Liver (tissue), 9 donors: ENCODE measurements around the gene YAF2. TPM values are rescaled to one million over a fixed set of nuclear protein-coding genes. Genes with fewer than 3 reads are reported as not detected.
A peak's percentile ranks its signal among the peaks of the same experiment; 100 is the strongest.

Source experiments
- DNase-seq: peaks from one replicate; pipeline ENCODE4 v3.0.0-alpha.2; 2017; ENCODE audit warnings: low spot score
- H3K27ac ChIP-seq, 2 donors: one replicate each; pipeline ENCODE4 v1.7.0; 2013; ENCODE audit warnings: inconsistent platforms in 2 of 2, low read length in 2 of 2, control low read depth in 1 of 2, low read depth in 1 of 2, mild to moderate bottlenecking in 1 of 2
- H3K27me3 ChIP-seq, 4 donors: one replicate each; pipeline versions ENCODE4 v1.6.1 to v1.7.0; 2013; ENCODE audit warnings: low read length in 3 of 4, inconsistent platforms in 1 of 4, mild to moderate bottlenecking in 1 of 4, moderate library complexity in 1 of 4; ENCODE audit not compliant: control insufficient read depth in 4 of 4, insufficient read depth in 4 of 4
- H3K36me3 ChIP-seq, 4 donors: one replicate each; pipeline versions ENCODE4 v1.6.1 to v1.7.0; 2013; ENCODE audit warnings: low read length in 3 of 4, mild to moderate bottlenecking in 3 of 4, low read depth in 1 of 4, moderate library complexity in 1 of 4; ENCODE audit not compliant: control insufficient read depth in 4 of 4, insufficient read depth in 3 of 4
- H3K4me1 ChIP-seq, 4 donors: one replicate each; pipeline versions ENCODE4 v1.6.1 to v1.7.0; 2013; ENCODE audit warnings: low read length in 3 of 4, mild to moderate bottlenecking in 3 of 4, moderate library complexity in 1 of 4; ENCODE audit not compliant: control insufficient read depth in 4 of 4, insufficient read depth in 4 of 4
- H3K4me3 ChIP-seq, 3 donors: one replicate each; pipeline versions ENCODE4 v1.6.1 to v1.7.0; 2013; ENCODE audit warnings: low read length in 3 of 3, control low read depth in 1 of 3, low read depth in 1 of 3, mild to moderate bottlenecking in 1 of 3
- H3K9ac ChIP-seq, 2 donors: one replicate each; pipeline ENCODE4 v1.7.0; 2013; ENCODE audit warnings: low read length in 2 of 2, mild to moderate bottlenecking in 2 of 2, moderate library complexity in 2 of 2, control low read depth in 1 of 2, low read depth in 1 of 2
- H3K9me3 ChIP-seq, 4 donors: one replicate each; pipeline versions ENCODE4 v1.6.1 to v1.7.0; 2013; ENCODE audit warnings: low read length in 3 of 4; ENCODE audit not compliant: control insufficient read depth in 4 of 4
- EGR1 ChIP-seq, 2 donors: IDR thresholded peaks; 2 replicates each; pipeline ENCODE4 v1.6.1; 2016 to 2018; ENCODE audit warnings: antibody characterized with exemption in 2 of 2, low read depth in 2 of 2
- FOXA1 ChIP-seq: IDR thresholded peaks from 2 replicates; pipeline ENCODE4 v1.6.1; 2016; ENCODE audit warnings: antibody characterized with exemption
- FOXA2 ChIP-seq: IDR thresholded peaks from 2 replicates; pipeline ENCODE4 v1.6.1; 2016; ENCODE audit warnings: antibody characterized with exemption
- GABPA ChIP-seq, 2 donors: IDR thresholded peaks in 1 of 2; conservative IDR thresholded peaks in 1 of 2; 2 replicates each; pipeline ENCODE4 v1.6.1; 2016; ENCODE audit warnings: antibody characterized with exemption in 2 of 2, mild to moderate bottlenecking in 1 of 2, moderate library complexity in 1 of 2
- HNF4A ChIP-seq, 2 donors: conservative IDR thresholded peaks; 2 replicates each; pipeline ENCODE4 v1.6.1; 2016; ENCODE audit warnings: antibody characterized with exemption in 2 of 2, mild to moderate bottlenecking in 2 of 2
- HNF4G ChIP-seq: IDR thresholded peaks from 2 replicates; pipeline ENCODE4 v1.6.1; 2016; ENCODE audit warnings: antibody characterized with exemption
- JUND ChIP-seq, 2 donors: IDR thresholded peaks; 2 replicates each; pipeline ENCODE4 v1.6.1; 2016; ENCODE audit warnings: antibody characterized with exemption in 2 of 2
- NR2F2 ChIP-seq: IDR thresholded peaks from 2 replicates; pipeline ENCODE4 v1.6.1; 2016; ENCODE audit warnings: antibody characterized with exemption
- RAD21 ChIP-seq, 2 donors: IDR thresholded peaks; 2 replicates each; pipeline ENCODE4 v1.6.1; 2016; ENCODE audit warnings: antibody characterized with exemption in 2 of 2, mild to moderate bottlenecking in 2 of 2
- RXRA ChIP-seq, 2 donors: IDR thresholded peaks; 2 replicates each; pipeline ENCODE4 v1.6.1; 2017 to 2018; ENCODE audit warnings: antibody characterized with exemption in 2 of 2, mild to moderate bottlenecking in 1 of 2
- SP1 ChIP-seq: IDR thresholded peaks from 2 replicates; pipeline ENCODE4 v1.6.1; 2018; ENCODE audit warnings: antibody characterized with exemption, mild to moderate bottlenecking
- TAF1 ChIP-seq: conservative IDR thresholded peaks from 2 replicates; pipeline ENCODE4 v1.6.1; 2016; ENCODE audit warnings: antibody characterized with exemption, mild to moderate bottlenecking
- YY1 ChIP-seq: IDR thresholded peaks from 2 replicates; pipeline ENCODE4 v1.6.1; 2016; ENCODE audit warnings: antibody characterized with exemption, mild to moderate bottlenecking
- WGBS: extraction: QIAGEN DNeasy Blood & Tissue Kit; methylation state at CpG from one replicate; pipeline ENCODE4 v1.1.7; 2013; 5-methylcytosine and 5-hydroxymethylcytosine counted together
- polyA plus RNA-seq, 2 donors: library from polyadenylated mRNA; stranded (reverse) in 1 of 2; unstranded in 1 of 2; fragments of 200-250 nt in 1 of 2; fragments of >200 nt in 1 of 2; fragmentation: Nextera tagmentation in 1 of 2; extraction: Ambion mirVana in 1 of 2; gene quantifications; one replicate each; pipeline versions ENCODE4 v1.2.1 to v1.2.3, GENCODE V29; 2013 to 2015
- total RNA-seq, 2 donors: library from RNA; depleted of rRNA; stranded (reverse); fragments of >200 nt; gene quantifications; one replicate each; pipeline ENCODE4 v1.2.3, GENCODE V29; 2014
- TF ChIP-seq, protein P1 (sequence below): IDR thresholded peaks from 2 replicates; pipeline ENCODE4 v1.6.1; 2016; ENCODE audit warnings: antibody characterized with exemption
- TF ChIP-seq, protein P2 (sequence below): fragments of 150-350 bp; IDR thresholded peaks from 2 replicates; pipeline ENCODE4 v1.5.1; 2017; ENCODE audit warnings: improper control_type of control experiment, low read depth, low read length; ENCODE audit not compliant: missing input control
- TF ChIP-seq, protein P3 (sequence below): IDR thresholded peaks from 2 replicates; pipeline ENCODE4 v1.6.1; 2016; ENCODE audit warnings: antibody characterized with exemption, mild to moderate bottlenecking
- TF ChIP-seq, protein P4 (sequence below): IDR thresholded peaks from 2 replicates; pipeline ENCODE4 v1.6.1; 2016; ENCODE audit warnings: antibody characterized with exemption
- TF ChIP-seq, protein P5 (sequence below): IDR thresholded peaks from 2 replicates; pipeline ENCODE4 v1.6.1; 2016; ENCODE audit warnings: antibody characterized with exemption
- donor health status: healthy.
- donor health status: healthy.
- donor health status: healthy.
- donor health status: healthy.
- donor health status: healthy.

The YAF2 gene
- total and polyA plus RNA-seq, 4 donors: 7.3 to 22.9 (median 16.2) TPM

DNA sequence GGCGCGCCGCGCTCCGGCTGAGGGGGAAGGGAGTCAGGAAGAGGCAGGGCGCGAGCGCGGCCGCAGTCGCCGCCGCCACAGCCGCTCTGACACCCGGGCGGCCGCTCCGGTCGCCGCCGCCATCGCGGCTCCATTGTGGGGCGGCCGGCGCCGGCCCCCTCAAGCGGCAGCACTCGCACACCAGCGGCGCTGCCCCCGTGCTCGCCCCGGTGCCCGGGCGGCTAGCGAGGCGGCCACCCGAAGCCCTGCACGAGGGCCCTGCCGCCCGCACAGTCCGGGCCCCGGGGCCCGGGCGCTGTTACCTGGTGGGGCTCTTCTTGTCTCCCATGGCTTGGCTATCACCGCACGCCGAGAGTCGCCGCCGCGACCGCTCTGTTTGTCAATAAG lies 202 bp downstream of the YAF2 start:
- Histone ChIP-seq H3K9ac (no peak overlapping the region), H3K27ac (peak overlapping the region; percentile 52 to 80), H3K27me3 (no peaks in the 10 kb centered on the region), H3K4me1 (peaks cover 10 to 32% (median 24%) of the 10 kb centered on the region in 4 donors), H3K4me3 (peak overlapping the region; percentile 59 to 90 (median 72)), H3K9me3 (no peaks in the 10 kb centered on the region), H3K36me3 (peaks cover 0 to 4% (median 0%) of the 10 kb centered on the region in 4 donors)
- DNase-seq: no peak
- WGBS: 1% methylated on average over 53 of the region's 54 CpGs
- TF ChIP-seq HNF4G (no peak), NR2F2 (no peak), GABPA (IDR thresholded peaks at IDR 0.05 in 1 of 2, conservative IDR thresholded peaks at IDR 0.05 in 1 of 2) (no peak), EGR1 (IDR thresholded peaks at IDR 0.05; ENCODE audit: low read depth in 2 of 2) (no peak), RAD21 (IDR thresholded peaks at IDR 0.05) (no peak), SP1 (no peak), FOXA2 (no peak)
- TF ChIP-seq, protein P1, sequence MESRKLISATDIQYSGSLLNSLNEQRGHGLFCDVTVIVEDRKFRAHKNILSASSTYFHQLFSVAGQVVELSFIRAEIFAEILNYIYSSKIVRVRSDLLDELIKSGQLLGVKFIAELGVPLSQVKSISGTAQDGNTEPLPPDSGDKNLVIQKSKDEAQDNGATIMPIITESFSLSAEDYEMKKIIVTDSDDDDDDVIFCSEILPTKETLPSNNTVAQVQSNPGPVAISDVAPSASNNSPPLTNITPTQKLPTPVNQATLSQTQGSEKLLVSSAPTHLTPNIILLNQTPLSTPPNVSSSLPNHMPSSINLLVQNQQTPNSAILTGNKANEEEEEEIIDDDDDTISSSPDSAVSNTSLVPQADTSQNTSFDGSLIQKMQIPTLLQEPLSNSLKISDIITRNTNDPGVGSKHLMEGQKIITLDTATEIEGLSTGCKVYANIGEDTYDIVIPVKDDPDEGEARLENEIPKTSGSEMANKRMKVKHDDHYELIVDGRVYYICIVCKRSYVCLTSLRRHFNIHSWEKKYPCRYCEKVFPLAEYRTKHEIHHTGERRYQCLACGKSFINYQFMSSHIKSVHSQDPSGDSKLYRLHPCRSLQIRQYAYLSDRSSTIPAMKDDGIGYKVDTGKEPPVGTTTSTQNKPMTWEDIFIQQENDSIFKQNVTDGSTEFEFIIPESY: no peak
- TF ChIP-seq, protein P2, sequence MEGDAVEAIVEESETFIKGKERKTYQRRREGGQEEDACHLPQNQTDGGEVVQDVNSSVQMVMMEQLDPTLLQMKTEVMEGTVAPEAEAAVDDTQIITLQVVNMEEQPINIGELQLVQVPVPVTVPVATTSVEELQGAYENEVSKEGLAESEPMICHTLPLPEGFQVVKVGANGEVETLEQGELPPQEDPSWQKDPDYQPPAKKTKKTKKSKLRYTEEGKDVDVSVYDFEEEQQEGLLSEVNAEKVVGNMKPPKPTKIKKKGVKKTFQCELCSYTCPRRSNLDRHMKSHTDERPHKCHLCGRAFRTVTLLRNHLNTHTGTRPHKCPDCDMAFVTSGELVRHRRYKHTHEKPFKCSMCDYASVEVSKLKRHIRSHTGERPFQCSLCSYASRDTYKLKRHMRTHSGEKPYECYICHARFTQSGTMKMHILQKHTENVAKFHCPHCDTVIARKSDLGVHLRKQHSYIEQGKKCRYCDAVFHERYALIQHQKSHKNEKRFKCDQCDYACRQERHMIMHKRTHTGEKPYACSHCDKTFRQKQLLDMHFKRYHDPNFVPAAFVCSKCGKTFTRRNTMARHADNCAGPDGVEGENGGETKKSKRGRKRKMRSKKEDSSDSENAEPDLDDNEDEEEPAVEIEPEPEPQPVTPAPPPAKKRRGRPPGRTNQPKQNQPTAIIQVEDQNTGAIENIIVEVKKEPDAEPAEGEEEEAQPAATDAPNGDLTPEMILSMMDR: no peak

DNA sequence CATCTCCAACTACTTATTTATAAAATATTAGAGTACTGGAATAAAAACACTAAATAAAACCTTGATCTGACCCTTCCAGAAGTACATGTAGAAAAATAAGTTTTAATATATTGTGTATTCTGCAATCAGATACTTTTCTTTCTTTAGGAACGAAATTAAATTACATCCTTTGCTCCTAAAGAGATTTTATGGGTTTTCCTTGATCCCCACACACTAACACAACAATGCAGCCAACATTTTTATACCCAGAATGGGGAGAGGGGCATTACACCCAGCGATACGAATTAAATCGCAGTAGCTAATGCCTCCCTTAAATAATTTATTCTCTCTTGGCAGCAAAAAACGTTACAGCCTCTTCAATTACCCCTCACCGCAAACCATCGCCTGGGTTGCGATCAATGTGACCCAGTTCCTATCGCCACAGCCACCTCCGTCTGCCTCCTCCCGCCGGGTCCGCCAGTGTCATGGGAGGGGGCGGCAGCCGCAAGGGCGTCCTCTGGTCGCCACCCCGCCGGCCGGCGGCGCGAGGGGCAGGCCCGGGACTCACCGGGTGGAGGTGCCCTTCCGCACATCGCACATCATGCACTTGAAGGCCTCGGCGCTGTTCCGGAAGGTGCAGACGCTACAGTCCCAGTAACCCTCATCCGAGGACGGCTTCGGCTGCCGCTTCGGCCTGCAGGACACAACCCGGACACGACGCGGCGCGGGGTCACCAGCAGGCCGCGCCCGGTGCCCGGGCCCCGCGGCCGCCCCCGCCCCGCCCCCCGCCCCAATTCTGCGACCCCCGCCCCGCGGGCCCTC lies 796 bp downstream of the YAF2 start:
- H3K9ac ChIP-seq: peak overlapping the region; percentile 49 to 72
- WGBS: under 1% methylated on average over 56 of the region's 56 CpGs
- TF ChIP-seq GABPA (IDR thresholded peaks at IDR 0.05 in 1 of 2, conservative IDR thresholded peaks at IDR 0.05 in 1 of 2) (no peak), RXRA (IDR thresholded peaks at IDR 0.05) (no peak), EGR1 (IDR thresholded peaks at IDR 0.05; ENCODE audit: low read depth in 2 of 2) (no peak), JUND (IDR thresholded peaks at IDR 0.05) (no peak), HNF4A (conservative IDR thresholded peaks at IDR 0.05) (no peak), FOXA1 (no peak), YY1 (no peak), SP1 (no peak), RAD21 (IDR thresholded peaks at IDR 0.05) (peak in 1 of 2 donors; percentile 55), TAF1 (peak; percentile 35), HNF4G (no peak), NR2F2 (no peak), FOXA2 (no peak)
- TF ChIP-seq, protein P3, sequence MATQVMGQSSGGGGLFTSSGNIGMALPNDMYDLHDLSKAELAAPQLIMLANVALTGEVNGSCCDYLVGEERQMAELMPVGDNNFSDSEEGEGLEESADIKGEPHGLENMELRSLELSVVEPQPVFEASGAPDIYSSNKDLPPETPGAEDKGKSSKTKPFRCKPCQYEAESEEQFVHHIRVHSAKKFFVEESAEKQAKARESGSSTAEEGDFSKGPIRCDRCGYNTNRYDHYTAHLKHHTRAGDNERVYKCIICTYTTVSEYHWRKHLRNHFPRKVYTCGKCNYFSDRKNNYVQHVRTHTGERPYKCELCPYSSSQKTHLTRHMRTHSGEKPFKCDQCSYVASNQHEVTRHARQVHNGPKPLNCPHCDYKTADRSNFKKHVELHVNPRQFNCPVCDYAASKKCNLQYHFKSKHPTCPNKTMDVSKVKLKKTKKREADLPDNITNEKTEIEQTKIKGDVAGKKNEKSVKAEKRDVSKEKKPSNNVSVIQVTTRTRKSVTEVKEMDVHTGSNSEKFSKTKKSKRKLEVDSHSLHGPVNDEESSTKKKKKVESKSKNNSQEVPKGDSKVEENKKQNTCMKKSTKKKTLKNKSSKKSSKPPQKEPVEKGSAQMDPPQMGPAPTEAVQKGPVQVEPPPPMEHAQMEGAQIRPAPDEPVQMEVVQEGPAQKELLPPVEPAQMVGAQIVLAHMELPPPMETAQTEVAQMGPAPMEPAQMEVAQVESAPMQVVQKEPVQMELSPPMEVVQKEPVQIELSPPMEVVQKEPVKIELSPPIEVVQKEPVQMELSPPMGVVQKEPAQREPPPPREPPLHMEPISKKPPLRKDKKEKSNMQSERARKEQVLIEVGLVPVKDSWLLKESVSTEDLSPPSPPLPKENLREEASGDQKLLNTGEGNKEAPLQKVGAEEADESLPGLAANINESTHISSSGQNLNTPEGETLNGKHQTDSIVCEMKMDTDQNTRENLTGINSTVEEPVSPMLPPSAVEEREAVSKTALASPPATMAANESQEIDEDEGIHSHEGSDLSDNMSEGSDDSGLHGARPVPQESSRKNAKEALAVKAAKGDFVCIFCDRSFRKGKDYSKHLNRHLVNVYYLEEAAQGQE: no peak
- TF ChIP-seq, protein P1: no peak
- TF ChIP-seq, protein P4, sequence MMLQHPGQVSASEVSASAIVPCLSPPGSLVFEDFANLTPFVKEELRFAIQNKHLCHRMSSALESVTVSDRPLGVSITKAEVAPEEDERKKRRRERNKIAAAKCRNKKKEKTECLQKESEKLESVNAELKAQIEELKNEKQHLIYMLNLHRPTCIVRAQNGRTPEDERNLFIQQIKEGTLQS: no peak
- TF ChIP-seq, protein P5, sequence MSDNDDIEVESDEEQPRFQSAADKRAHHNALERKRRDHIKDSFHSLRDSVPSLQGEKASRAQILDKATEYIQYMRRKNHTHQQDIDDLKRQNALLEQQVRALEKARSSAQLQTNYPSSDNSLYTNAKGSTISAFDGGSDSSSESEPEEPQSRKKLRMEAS: no peak
- TF ChIP-seq, protein P2: peak; percentile 25

More for the DNA sequence above, 796 bp downstream of the YAF2 start:
- peaks cover 10 to 32% (median 24%) of the 10 kb centered on the region in 4 donors for H3K4me1 ChIP-seq
- peak overlapping the region; percentile 60 to 80 for H3K27ac ChIP-seq
- H3K4me3 ChIP-seq: peak overlapping the region; percentile 71 to 90 (median 72)
- no peaks in the 10 kb centered on the region for H3K9me3 ChIP-seq
- peak; percentile 77 for DNase-seq
- H3K27me3 ChIP-seq: no peaks in the 10 kb centered on the region
- peaks cover 0 to 6% (median 0%) of the 10 kb centered on the region in 4 donors for H3K36me3 ChIP-seq
